HEK293 (cell line): ENCODE data around the gene RGL2.

Source experiments
- EGR2 ChIP-seq: fragments of 450-650 bp; formaldehyde crosslinking; IDR thresholded peaks from 2 replicates; pipeline ENCODE4 v1.5.1; 2016; ENCODE audit warnings: low read depth, missing biosample characterization, missing genetic modification characterization
- GLIS2 ChIP-seq: fragments of 450-650 bp; formaldehyde crosslinking; IDR thresholded peaks from 2 replicates; pipeline ENCODE4 v1.5.1; 2016; ENCODE audit warnings: missing biosample characterization, missing genetic modification characterization
- ZFHX2 ChIP-seq: fragments of 450-650 bp; formaldehyde crosslinking; conservative IDR thresholded peaks from 2 replicates; pipeline ENCODE4 v1.5.1; 2016; ENCODE audit warnings: missing biosample characterization, missing genetic modification characterization
- ZNF202 ChIP-seq: fragments of 450-650 bp; formaldehyde crosslinking; IDR thresholded peaks from 2 replicates; pipeline ENCODE4 v1.5.1; 2016; ENCODE audit warnings: missing biosample characterization, missing genetic modification characterization, borderline replicate concordance
- ZNF266 ChIP-seq: fragments of 450-650 bp; formaldehyde crosslinking; IDR thresholded peaks from 2 replicates; pipeline ENCODE4 v1.5.1; 2016; ENCODE audit warnings: missing biosample characterization, missing genetic modification characterization, low read depth
- ZSCAN23 ChIP-seq: fragments of 450-650 bp; formaldehyde crosslinking; IDR thresholded peaks from 2 replicates; pipeline ENCODE4 v1.5.1; 2016; ENCODE audit warnings: missing biosample characterization, missing genetic modification characterization
- TF ChIP-seq, protein P1 (sequence below): fragments of 450-650 bp; formaldehyde crosslinking; IDR thresholded peaks from 2 replicates; pipeline ENCODE4 v1.5.1; 2016; ENCODE audit warnings: missing biosample characterization, missing genetic modification characterization, borderline replicate concordance
- TF ChIP-seq, protein P2 (sequence below): fragments of 450-650 bp; formaldehyde crosslinking; IDR thresholded peaks from 2 replicates; pipeline ENCODE4 v1.5.1; 2016; ENCODE audit warnings: missing biosample characterization, missing genetic modification characterization
- TF ChIP-seq, protein P3 (sequence below): fragments of 450-650 bp; formaldehyde crosslinking; IDR thresholded peaks from 2 replicates; pipeline ENCODE4 v1.5.1; 2016; ENCODE audit warnings: missing biosample characterization, missing genetic modification characterization
- TF ChIP-seq, protein P4 (sequence below): fragments of 450-650 bp; formaldehyde crosslinking; IDR thresholded peaks from 2 replicates; pipeline ENCODE4 v1.5.1; 2016; ENCODE audit warnings: missing biosample characterization, missing genetic modification characterization

Gene RGL2

DNA sequence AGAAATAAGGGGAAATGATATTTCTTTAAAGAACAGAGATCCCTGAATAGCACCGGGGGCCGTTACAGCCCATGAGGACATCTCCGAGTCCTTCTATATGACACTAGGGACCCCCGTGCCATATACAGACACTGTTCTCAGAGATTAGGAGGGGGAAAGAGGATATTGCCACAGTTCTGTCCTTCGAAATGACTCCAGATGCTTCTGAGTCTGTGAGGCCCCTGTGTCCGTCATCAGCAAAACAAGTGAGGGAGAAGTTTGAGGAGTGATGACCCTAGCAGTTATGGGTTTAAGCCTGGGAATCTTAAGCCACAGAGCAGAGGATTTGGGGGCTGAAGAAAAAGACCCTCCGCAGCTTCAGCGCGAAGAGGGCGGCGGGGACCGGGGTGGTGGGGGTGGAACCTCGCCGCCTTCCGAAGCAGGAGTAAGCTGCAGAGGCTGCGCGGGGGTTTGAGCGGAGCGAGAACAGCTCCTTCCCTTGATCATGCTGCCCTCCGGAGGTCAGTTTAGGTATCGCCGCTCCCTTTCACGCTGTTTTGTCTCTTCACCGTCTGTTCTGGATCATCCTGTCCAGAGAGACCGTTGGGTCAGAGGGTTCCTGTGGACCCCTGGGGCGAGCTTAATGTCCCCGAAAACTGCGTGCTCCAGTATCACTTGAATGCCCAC, 50.6 kb downstream of the RGL2 start (continued):
- TF ChIP-seq EGR2 (tag by site-specific recombination) (peak; percentile 52; the same call in 1 of the 2 replicates), ZSCAN23 (tag by site-specific recombination) (0 out of 2 replicates have a peak, but pooled peaks have one; percentile 27), ZNF266 (tag by site-specific recombination) (no peak), GLIS2 (tag by site-specific recombination) (0 out of 2 replicates have a peak, but pooled peaks have one; percentile 22), ZNF202 (tag by site-specific recombination) (no peak), ZFHX2 (tag by site-specific recombination) (peak; percentile 38)
- TF ChIP-seq, protein P1, sequence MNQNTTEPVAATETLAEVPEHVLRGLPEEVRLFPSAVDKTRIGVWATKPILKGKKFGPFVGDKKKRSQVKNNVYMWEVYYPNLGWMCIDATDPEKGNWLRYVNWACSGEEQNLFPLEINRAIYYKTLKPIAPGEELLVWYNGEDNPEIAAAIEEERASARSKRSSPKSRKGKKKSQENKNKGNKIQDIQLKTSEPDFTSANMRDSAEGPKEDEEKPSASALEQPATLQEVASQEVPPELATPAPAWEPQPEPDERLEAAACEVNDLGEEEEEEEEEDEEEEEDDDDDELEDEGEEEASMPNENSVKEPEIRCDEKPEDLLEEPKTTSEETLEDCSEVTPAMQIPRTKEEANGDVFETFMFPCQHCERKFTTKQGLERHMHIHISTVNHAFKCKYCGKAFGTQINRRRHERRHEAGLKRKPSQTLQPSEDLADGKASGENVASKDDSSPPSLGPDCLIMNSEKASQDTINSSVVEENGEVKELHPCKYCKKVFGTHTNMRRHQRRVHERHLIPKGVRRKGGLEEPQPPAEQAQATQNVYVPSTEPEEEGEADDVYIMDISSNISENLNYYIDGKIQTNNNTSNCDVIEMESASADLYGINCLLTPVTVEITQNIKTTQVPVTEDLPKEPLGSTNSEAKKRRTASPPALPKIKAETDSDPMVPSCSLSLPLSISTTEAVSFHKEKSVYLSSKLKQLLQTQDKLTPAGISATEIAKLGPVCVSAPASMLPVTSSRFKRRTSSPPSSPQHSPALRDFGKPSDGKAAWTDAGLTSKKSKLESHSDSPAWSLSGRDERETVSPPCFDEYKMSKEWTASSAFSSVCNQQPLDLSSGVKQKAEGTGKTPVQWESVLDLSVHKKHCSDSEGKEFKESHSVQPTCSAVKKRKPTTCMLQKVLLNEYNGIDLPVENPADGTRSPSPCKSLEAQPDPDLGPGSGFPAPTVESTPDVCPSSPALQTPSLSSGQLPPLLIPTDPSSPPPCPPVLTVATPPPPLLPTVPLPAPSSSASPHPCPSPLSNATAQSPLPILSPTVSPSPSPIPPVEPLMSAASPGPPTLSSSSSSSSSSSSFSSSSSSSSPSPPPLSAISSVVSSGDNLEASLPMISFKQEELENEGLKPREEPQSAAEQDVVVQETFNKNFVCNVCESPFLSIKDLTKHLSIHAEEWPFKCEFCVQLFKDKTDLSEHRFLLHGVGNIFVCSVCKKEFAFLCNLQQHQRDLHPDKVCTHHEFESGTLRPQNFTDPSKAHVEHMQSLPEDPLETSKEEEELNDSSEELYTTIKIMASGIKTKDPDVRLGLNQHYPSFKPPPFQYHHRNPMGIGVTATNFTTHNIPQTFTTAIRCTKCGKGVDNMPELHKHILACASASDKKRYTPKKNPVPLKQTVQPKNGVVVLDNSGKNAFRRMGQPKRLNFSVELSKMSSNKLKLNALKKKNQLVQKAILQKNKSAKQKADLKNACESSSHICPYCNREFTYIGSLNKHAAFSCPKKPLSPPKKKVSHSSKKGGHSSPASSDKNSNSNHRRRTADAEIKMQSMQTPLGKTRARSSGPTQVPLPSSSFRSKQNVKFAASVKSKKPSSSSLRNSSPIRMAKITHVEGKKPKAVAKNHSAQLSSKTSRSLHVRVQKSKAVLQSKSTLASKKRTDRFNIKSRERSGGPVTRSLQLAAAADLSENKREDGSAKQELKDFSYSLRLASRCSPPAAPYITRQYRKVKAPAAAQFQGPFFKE, result no peak
- TF ChIP-seq, protein P2, sequence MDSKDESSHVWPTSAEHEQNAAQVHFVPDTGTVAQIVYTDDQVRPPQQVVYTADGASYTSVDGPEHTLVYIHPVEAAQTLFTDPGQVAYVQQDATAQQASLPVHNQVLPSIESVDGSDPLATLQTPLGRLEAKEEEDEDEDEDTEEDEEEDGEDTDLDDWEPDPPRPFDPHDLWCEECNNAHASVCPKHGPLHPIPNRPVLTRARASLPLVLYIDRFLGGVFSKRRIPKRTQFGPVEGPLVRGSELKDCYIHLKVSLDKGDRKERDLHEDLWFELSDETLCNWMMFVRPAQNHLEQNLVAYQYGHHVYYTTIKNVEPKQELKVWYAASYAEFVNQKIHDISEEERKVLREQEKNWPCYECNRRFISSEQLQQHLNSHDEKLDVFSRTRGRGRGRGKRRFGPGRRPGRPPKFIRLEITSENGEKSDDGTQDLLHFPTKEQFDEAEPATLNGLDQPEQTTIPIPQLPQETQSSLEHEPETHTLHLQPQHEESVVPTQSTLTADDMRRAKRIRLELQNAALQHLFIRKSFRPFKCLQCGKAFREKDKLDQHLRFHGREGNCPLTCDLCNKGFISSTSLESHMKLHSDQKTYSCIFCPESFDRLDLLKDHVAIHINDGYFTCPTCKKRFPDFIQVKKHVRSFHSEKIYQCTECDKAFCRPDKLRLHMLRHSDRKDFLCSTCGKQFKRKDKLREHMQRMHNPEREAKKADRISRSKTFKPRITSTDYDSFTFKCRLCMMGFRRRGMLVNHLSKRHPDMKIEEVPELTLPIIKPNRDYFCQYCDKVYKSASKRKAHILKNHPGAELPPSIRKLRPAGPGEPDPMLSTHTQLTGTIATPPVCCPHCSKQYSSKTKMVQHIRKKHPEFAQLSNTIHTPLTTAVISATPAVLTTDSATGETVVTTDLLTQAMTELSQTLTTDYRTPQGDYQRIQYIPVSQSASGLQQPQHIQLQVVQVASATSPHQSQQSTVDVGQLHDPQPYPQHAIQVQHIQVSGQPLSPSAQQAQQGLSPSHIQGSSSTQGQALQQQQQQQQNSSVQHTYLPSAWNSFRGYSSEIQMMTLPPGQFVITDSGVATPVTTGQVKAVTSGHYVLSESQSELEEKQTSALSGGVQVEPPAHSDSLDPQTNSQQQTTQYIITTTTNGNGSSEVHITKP, result peak; percentile 34; the same call in 1 of the 2 replicates
- TF ChIP-seq, protein P3, sequence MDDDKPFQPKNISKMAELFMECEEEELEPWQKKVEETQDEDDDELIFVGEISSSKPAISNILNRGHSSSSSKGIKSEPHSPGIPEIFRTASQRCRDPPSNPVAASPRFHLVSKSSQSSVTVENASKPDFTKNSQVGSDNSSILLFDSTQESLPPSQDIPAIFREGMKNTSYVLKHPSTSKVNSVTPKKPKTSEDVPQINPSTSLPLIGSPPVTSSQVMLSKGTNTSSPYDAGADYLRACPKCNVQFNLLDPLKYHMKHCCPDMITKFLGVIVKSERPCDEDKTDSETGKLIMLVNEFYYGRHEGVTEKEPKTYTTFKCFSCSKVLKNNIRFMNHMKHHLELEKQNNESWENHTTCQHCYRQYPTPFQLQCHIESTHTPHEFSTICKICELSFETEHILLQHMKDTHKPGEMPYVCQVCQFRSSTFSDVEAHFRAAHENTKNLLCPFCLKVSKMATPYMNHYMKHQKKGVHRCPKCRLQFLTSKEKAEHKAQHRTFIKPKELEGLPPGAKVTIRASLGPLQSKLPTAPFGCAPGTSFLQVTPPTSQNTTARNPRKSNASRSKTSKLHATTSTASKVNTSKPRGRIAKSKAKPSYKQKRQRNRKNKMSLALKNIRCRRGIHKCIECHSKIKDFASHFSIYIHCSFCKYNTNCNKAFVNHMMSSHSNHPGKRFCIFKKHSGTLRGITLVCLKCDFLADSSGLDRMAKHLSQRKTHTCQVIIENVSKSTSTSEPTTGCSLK (tag by site-specific recombination), result no peak
- TF ChIP-seq, protein P4, sequence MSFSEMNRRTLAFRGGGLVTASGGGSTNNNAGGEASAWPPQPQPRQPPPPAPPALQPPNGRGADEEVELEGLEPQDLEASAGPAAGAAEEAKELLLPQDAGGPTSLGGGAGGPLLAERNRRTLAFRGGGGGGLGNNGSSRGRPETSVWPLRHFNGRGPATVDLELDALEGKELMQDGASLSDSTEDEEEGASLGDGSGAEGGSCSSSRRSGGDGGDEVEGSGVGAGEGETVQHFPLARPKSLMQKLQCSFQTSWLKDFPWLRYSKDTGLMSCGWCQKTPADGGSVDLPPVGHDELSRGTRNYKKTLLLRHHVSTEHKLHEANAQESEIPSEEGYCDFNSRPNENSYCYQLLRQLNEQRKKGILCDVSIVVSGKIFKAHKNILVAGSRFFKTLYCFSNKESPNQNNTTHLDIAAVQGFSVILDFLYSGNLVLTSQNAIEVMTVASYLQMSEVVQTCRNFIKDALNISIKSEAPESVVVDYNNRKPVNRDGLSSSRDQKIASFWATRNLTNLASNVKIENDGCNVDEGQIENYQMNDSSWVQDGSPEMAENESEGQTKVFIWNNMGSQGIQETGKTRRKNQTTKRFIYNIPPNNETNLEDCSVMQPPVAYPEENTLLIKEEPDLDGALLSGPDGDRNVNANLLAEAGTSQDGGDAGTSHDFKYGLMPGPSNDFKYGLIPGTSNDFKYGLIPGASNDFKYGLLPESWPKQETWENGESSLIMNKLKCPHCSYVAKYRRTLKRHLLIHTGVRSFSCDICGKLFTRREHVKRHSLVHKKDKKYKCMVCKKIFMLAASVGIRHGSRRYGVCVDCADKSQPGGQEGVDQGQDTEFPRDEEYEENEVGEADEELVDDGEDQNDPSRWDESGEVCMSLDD (tag by site-specific recombination), result peak; percentile 41; the same call in 1 of the 2 replicates
